ENCODE measurements around the gene BDKRB2.

GRCh38 chr14:96264200-96264553, 59.5 kb downstream of the BDKRB2 start:
- no peak for TF ChIP-seq REST (IDR thresholded peaks at IDR 0.05; ENCODE audit: insufficient read depth in 1 of 2, low read depth in 2 of 2, low read length in 2 of 2)
- TF ChIP-seq POLR2AphosphoS5 (IDR thresholded peaks at IDR 0.05; ENCODE audit: low read depth, low read length), result no peak

Data from PFSK-1 (cell line).